SK-N-SH treated with all-trans-retinoic acid at 6 μM for 48 hours (cell line): ENCODE results near the gene HPCAL1.
A peak's percentile ranks its signal among the peaks of the same experiment; 100 is the strongest.

ENCODE experiments used
- ARNTL ChIP-seq: fragments of 450-650 bp; formaldehyde crosslinking; IDR thresholded peaks from 2 replicates; pipeline ENCODE4 v1.5.0; 2020; ENCODE audit warnings: low read depth, mild to moderate bottlenecking, moderate library complexity, borderline replicate concordance
- CREB5 ChIP-seq: fragments of 250-450 bp; sonication (Bioruptor Pico); IDR thresholded peaks from 2 replicates; pipeline ENCODE4 v1.5.1; 2020; ENCODE audit warnings: low read depth, mild to moderate bottlenecking, moderate library complexity
- CSDC2 ChIP-seq: fragments of 250-450 bp; sonication (Bioruptor Pico); IDR thresholded peaks from 2 replicates; pipeline ENCODE4 v1.5.0; 2020; ENCODE audit warnings: mild to moderate bottlenecking, moderate library complexity
- ESRRG ChIP-seq: fragments of 250-450 bp; sonication (Bioruptor Pico); IDR thresholded peaks from 2 replicates; pipeline ENCODE4 v1.6.1; 2021; ENCODE audit warnings: mild to moderate bottlenecking
- GLIS3 ChIP-seq: fragments of 250-450 bp; sonication (Bioruptor Pico); IDR thresholded peaks from 2 replicates; pipeline ENCODE4 v1.5.0; 2020; ENCODE audit warnings: mild to moderate bottlenecking, moderate library complexity
- PATZ1 ChIP-seq: fragments of 250-450 bp; sonication (Bioruptor Pico); IDR thresholded peaks from 2 replicates; pipeline ENCODE4 v1.8.0; 2020; ENCODE audit warnings: mild to moderate bottlenecking, moderate library complexity, borderline replicate concordance
- RARB ChIP-seq: fragments of 250-450 bp; sonication (Bioruptor Pico); IDR thresholded peaks from 2 replicates; pipeline ENCODE4 v1.8.0; 2021; ENCODE audit warnings: mild to moderate bottlenecking, moderate library complexity
- SNAI2 ChIP-seq: fragments of 250-450 bp; sonication (Bioruptor Pico); IDR thresholded peaks from 2 replicates; pipeline ENCODE4 v1.5.0; 2020; ENCODE audit warnings: mild to moderate bottlenecking, moderate library complexity
- TCF4 ChIP-seq: fragments of 250-450 bp; sonication (Bioruptor Pico); IDR thresholded peaks from 2 replicates; pipeline ENCODE4 v1.8.0; 2021; ENCODE audit warnings: mild to moderate bottlenecking, moderate library complexity, borderline replicate concordance
- TOX ChIP-seq: fragments of 250-450 bp; sonication (Bioruptor Pico); IDR thresholded peaks from 2 replicates; pipeline ENCODE4 v1.8.0; 2021; ENCODE audit warnings: mild to moderate bottlenecking, moderate library complexity, borderline replicate concordance
- TSHZ2 ChIP-seq: fragments of 250-450 bp; sonication (Bioruptor Pico); IDR thresholded peaks from 2 replicates; pipeline ENCODE4 v1.5.0; 2020; ENCODE audit warnings: mild to moderate bottlenecking, moderate library complexity
- ZFP30 ChIP-seq: fragments of 450-650 bp; formaldehyde crosslinking; IDR thresholded peaks from 2 replicates; pipeline ENCODE4 v1.5.0; 2022; ENCODE audit warnings: mild to moderate bottlenecking, moderate library complexity
- ZNF70 ChIP-seq: fragments of 450-650 bp; formaldehyde crosslinking; IDR thresholded peaks from 2 replicates; pipeline ENCODE4 v1.5.0; 2020; ENCODE audit warnings: mild to moderate bottlenecking, moderate library complexity

GRCh38 chr2:10439185-10439879 is 136.6 kb downstream of the HPCAL1 start:
- TF ChIP-seq TOX (CRISPR knock-in tag) (no peak), TSHZ2 (no peak), TCF4 (no peak), ESRRG (CRISPR knock-in tag) (peak; percentile 3; the same call in 1 of the 2 replicates), ZFP30 (no peak), GLIS3 (CRISPR knock-in tag) (no peak), RARB (CRISPR knock-in tag) (no peak; the same call in 1 of the 2 replicates), CSDC2 (CRISPR knock-in tag) (no peak), ZNF70 (no peak), CREB5 (CRISPR knock-in tag) (no peak), SNAI2 (CRISPR knock-in tag) (no peak), ARNTL (CRISPR knock-in tag) (no peak), PATZ1 (CRISPR knock-in tag) (no peak)
